ENCODE measurements around the gene PLEKHS1.
"Not testable (repeated sequence)": the region's sequence is repeated elsewhere in the genome, so short reads cannot be mapped to it uniquely, and the experiment has no call there.

Gene PLEKHS1

DNA sequence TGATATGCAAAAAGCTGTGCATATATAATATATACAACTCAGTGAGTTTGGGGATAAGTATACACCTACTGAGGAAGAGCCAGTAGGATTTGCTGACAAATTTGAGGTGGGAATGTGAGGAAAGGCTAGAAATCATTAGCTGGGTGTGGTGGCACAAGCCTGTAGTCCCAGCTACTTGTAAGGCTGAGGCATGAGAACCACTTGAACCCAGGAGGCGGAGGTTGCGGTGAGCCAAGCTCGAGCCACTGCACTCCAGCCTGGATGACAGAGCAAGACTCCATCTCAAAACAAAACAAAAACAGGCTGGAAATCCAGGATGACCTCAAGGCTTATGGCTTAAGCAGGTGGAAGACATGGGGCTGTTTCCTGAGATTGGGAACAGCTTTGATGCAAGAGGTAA lies 10.6 kb upstream of the PLEKHS1 start:
- no peak for DNase-seq (ENCODE audit: low read depth in 3 of 3)

DNA sequence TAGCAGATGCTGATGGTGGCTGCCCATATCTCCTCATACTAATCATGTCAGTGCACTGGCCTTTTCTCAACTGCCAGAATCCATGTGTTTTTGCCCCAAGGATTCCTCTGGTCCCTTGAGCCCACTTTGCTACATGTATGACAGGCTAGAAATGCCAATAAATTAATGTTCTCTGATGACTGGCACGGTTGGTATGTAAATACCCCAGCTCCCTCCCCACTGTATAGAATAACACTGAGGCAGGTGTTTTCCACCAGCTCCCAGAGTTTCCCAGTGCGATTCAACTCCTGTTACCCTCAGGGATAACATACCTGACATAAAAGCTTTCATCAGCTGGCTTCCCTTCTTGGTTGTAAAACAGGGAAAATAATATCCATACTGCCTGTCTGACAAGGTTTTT lies 9.0 kb upstream of the PLEKHS1 start:
- no peak for DNase-seq (ENCODE audit: low read depth in 3 of 3)

DNA sequence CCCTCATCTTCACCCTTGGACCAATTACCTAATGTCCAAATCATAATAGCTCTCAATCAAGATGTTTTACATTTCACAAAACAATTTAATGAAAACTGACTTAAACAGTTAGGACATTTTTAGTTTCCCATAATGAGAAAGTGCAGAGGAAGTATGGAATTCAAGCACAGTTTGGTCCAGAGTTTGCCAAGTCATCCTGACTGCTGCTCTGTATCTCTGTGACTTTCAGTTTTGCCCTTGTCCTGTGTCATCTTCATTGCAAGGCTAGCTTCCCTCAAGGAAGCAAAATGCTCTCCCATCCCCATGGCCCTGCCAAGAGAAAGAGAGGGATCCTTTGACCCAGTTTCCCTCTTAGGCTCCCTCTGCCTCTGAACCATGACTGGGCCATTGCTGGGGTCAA lies 7.9 kb upstream of the PLEKHS1 start:
- DNase-seq (ENCODE audit: low read depth in 3 of 3): no peak

DNA sequence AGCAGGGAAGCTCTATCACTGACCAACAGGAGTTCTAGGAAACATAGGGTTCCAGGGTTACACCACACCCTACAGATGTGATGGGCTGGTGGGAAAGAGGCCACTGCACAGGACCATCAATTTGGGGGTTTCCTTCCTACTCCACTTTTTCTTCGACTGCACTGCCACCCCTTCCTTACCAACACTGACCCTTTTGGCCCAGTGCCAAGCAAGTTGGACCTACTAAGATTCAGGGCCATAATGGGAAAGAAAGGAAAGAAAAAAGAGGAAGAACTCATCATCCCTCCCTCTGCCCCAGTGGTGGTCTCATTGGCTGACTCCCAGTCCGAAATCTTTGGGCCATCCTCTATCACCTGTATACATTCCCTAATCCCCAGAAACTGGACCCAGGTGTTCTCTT lies 6.1 kb upstream of the PLEKHS1 start:
- no peak for DNase-seq (ENCODE audit: low read depth in 3 of 3)

DNA sequence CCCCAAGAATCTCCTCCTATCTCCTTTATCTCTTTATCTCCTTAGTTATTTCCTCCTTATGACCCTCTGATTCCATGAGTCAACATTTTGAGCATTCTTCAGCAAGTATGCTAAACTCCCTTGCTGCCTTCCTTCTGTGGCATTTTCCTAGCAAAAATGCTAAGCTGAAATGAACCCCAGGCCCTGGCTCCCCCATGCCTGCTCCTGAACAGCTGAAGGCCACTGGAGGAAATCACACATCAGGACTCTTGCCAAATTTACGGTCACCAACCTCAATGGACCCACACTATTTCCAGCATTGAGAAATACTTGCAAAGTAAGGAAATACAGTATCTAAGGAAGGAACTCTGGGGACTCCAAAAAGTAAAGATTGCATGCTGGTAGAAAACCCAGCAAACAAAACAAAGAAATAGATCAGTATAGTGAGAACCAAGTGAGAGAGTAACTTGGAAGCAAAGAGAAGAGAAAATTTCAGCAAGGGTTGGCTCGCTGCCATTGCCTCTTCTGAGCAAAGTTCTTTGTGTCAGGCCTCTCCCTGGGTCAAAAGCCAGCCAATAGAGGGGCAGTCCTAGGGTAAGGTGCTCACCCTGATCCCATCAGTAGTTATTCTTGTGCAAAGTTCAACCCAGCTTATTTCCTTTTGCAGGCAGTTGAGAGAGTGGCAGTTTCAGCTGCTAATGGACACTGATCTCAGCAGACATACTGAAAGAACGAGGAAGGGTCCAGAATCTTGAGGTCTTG lies 5.1 kb upstream of the PLEKHS1 start:
- no peak for DNase-seq (ENCODE audit: low read depth in 3 of 3)

DNA sequence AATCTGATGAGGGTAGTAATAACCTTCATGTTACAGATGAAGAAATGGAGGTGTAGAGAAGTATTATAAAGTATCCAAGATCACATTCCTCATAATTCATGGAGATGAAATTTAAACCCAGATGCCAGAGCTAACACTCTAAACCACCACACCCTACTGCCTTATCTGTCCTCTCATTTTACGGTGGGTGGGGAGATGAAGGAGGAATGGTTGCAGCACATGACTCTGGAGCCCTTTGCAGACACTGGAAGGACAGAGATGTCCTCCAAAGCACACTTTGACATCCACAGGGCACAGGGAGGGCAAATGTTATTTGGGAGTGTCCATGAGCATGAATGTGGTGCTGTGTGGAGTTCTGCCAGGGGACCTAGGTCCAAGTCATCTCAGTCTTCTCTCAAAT lies 1.1 kb downstream of the PLEKHS1 start:
- no peak for DNase-seq (ENCODE audit: low read depth in 3 of 3)

DNA sequence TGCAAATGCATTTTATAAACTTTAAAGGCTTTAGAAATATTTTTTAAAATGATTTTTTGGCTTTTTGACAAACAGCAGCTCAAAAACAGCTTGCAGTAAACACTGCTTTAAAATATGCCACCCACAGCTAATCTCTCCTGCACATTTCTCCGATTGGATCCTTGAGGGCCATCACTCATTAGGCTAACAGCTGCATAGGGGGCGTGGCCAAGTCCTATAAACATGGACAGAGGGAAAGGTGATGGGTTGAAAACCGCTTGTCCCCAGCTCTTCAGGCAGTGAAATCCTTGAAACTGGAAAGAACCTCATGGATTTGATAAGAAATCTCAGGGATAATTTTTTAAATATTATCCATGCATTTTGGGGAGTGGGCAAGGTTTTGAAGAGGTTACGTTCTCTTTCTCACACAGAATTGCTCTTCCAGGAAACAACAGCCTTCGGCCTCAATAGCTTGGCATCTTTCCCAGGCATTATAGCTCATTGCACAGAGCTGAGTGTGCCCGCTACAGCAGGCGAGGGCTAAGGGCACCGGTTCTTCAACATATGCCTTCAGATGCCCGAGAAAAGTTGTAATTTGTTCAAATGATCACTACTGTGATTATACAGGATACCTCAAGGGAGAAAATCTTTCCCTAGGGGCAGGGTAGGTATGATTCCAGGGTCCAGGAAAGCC lies 1.7 kb downstream of the PLEKHS1 start:
- DNase-seq (ENCODE audit: low read depth in 3 of 3): no peak

DNA sequence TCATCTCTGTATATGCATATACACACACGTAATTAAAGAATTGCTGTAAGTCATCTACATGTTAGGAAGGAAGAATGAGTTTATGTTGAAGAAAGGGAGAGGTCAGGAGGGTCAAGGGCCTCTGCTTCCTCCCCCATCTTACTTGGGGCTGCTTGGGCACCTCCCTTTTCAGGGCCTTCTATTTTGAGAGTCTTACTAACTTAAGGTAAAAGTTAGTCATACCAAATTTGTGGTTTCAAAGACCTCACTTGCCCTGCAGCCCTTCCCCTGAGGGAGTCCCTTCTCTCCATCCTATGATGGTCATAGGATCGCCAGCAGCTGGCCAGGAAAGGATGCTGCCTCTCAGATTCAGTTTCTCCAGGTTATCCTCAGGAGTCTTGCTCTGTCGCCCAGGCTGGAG lies 2.6 kb downstream of the PLEKHS1 start:
- DNase-seq (ENCODE audit: low read depth in 3 of 3): no peak

DNA sequence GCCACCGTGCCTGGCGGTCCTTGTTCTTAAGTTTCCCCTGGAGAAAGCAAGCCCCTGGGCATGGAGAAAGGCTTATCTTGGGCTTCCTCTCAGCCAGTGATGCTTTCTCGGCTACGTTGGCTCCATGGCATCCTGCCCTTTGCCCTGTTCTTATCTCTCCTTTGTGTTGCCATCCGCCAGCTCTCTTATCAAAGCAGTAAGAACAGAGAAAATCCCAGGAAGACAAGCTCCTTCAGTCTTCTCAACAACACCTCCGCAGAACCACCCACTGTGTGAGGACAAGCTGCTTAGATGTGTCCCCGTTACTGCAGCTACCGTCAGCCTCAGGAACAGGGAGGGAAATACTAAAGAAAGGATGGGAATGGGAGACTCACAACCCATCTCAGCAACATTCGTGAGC lies 3.3 kb downstream of the PLEKHS1 start:
- DNase-seq (ENCODE audit: low read depth in 3 of 3): no peak

DNA sequence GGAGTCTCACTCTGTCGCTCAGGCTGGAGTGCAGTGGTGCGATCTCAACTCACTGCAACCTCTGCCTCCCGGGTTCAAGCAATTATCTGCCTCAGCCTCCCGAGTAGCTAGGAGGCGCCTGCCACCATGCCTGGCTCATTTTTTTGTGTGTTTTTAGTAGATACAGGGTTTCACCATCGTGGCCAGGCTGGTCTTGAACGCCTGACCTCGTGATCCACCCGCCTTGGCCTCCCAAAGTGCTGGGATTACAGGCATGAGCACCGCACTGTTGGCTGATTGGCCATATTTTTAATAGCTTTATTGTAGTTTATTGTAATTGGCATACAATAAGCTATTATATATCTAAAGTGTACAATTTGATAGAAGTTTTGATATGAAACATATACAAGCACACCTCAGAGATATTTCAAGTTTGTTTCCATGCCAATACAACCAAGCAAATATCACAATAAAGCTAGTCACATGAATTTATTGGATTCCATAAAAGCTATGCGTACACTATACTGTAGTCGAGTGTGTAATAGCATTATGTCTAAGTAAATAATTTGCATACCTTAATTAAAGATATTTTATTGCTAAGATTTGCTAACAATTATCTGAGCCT lies 5.6 kb downstream of the PLEKHS1 start:
- DNase-seq (ENCODE audit: low read depth in 3 of 3): no peak

DNA sequence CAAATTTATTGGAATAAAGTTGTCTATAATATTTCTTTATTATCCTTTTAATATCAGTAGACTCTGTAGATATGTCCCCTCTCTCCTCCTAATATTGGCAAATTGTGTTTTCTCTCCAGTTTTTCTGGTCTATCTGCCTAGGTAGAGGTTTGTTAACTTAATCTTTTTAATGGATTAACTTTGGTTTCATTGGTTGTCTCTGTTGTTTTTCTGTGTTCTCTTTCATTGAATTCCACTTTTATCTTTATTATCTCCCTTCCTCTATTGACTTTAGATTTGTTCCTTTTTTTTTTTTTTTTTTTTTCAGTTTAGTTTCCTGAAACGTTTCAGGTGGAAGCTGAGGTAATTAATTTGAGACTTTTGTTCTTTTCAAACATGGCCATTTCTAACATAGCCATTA lies 10.6 kb downstream of the PLEKHS1 start:
- no peak for DNase-seq (ENCODE audit: low read depth in 3 of 3)

DNA sequence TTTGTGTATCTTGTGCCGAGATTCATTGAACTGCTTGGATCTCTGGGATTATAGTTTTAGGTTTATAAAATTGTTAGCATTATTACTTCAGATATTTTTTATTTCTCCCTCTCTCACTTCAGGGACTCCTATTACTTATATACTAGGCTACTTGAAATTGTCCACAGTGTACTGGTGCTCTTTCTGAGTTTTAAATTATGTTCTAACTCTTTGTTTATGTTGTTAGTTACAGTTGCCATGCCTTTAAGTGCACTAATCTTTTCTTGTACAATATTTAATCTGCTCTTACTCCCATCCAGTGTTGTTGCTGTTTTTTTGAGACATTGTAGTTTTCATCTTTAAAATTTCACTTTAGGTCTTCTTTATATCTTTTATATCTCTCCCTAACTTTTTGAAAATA lies 13.1 kb downstream of the PLEKHS1 start:
- DNase-seq (ENCODE audit: low read depth in 3 of 3): no peak

DNA sequence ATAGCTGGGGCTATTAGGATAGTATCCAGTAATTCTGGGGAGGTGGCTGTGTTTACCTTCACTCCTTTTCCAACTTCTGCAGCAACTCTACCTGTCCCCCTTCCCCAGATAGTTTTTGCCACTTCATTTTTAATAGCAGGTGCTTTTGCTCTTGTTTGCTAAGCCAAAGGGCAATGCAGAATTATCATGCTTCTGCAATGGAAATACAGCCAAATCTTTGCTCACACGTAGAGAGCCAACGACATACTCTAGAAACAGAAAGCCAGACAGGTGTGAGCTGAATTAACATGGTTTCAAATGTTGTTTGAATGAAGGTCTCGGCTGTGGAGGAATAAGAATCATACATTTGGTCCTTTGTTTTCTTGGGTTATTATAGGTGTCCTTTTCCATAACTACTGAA lies 14.4 kb downstream of the PLEKHS1 start:
- DNase-seq (ENCODE audit: low read depth in 3 of 3): no peak

DNA sequence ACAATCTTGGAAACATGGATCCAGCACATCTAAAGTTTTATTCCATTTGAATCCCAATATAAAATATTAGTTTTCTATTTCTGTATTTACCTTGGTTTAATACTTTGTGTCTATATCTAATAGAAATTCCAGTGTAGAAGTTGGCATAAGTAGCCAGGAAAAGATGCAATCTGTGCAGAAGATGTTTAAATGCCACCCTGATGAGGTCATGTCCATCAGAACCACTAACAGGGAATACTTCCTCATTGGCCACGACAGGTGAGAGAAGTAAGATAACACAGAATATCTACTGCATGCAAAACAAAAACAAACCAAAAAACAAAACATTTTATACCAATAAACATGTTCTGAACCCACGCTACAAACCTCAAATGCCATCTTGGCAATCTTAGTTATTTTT lies 15.7 kb downstream of the PLEKHS1 start:
- no peak for DNase-seq (ENCODE audit: low read depth in 3 of 3)

DNA sequence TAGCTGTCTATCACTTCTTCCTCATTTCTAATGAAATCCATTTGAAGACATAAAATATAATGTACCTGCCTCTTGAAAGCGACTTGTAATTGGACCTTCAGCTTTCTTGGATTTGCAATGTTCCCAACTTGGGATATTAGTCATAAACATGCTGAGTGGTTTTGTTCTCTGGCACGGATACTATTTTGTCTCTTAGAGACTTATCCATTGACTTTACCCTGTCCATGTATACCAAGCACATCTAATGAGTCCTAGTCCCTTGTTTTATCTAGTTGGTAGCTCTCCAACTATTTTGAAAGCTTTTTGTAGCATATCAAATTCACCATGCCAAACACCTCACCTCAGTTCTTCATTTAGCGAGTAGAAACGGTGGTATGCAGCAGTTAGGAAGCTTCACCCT lies 18.9 kb downstream of the PLEKHS1 start:
- no peak for DNase-seq (ENCODE audit: low read depth in 3 of 3)

DNA sequence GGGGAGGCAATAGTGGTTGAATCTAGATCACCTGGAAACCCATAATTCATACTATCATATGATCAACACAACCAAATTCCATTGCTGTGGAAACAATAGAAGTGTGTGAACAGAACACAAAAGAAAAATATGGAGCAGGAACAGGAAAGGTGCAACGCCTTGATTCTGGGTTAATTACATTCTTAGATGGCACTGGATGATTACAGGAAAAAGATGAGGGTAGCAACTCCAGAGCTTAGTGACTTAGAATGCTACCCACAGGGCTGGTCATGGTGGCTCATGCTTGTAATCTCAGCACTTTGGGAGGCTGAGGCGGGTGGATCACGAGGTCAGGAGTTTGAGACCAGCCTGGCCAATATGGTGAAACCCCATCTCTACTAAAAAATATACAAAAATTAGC lies 19.6 kb downstream of the PLEKHS1 start:
- DNase-seq (ENCODE audit: low read depth in 3 of 3): not testable (repeated sequence)

DNA sequence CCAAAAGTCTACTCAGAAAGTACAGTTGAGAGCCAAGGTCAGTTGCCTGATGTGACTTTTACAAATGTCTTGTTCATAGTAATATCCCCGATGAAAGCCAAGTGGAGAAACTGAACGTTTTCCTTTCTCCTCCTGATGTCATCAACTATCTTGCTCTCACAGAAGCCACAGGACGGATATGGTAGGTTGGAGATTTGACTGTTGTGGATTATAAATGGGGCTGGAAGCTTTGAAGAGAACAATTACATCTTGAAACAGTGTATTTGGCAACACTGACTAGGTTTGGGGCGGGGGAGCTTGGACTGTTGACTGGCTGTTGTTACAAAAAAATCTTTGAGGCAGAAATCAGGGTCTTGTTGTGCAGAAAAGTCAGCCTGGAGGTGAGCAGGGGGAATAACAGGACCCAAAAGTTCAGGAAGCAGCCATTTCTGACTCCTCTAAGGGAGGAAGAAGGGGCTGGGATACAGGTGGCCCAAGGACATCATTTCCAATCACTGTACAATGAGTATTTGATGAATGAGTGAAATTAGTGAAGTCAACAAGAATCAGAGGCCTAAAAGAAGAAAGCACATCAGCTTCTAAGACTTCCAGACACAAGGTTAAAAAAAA lies 24.3 kb downstream of the PLEKHS1 start:
- DNase-seq (ENCODE audit: low read depth in 3 of 3): no peak

DNA sequence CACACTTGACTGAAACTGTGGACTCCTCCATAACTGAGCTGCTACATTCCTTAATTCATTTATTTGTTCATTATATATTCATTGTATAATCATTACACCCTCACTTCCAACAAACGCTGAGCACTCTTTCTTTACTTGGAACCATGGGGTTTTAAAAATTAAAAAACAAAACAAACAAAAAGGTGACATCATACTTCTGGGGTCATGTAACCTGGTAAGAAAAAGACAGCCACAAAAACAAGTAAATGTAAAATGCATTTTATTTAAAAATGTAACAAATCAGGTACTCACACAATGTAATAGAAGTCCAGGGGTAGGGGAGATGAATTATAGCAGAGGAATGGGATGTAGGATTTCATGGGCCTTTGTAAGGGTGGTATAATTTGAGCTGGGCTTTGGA lies 25.1 kb downstream of the PLEKHS1 start:
- no peak for DNase-seq (ENCODE audit: low read depth in 3 of 3)

DNA sequence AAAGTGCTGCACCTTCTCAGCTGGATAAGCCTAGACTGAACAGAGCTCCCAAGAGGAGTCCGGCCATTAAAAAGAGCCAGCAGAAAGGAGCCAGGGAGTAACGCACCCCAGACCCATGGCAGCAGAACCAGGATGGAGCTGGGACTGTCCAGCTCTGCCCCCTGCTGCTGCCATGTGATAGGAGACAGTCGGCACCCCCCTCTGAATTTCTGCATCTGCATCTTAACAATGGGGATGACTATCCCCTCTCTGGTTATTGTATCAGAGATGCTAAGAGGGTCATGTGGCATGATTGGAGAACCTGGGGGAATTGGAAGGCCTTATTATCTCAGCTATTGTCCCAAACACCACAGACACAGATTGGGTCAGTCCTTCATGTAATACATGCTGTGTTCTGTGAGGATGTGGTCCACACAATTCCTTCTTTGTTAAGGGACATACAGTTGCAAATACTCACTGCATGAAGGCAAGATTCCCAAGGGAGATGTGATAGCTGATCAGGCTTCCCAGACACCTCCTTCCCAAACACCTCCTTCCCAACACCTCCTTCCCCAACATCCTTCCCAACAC lies 29.3 kb downstream of the PLEKHS1 start:
- no peak for DNase-seq (ENCODE audit: low read depth in 3 of 3)

DNA sequence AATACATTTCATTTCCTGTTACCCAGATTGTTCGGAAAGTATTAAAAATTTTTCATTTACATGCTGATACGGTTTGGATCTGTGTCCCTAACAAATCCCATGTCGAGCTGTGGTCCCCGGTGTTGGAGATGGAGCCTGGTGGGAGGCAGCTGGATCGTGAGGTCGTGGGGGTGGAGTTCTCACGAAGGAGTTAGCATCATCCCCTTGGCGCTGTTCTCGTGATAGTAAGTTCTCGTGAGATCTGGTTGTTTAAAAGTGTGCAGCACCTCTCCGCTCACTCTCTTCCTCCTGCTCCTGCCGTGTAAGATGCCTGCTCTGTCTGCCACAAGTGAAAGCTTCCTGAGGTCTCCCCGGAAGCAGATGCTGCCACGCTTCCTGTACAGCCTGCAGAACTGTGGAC lies 30.9 kb downstream of the PLEKHS1 start:
- DNase-seq (ENCODE audit: low read depth in 3 of 3): no peak

DNA sequence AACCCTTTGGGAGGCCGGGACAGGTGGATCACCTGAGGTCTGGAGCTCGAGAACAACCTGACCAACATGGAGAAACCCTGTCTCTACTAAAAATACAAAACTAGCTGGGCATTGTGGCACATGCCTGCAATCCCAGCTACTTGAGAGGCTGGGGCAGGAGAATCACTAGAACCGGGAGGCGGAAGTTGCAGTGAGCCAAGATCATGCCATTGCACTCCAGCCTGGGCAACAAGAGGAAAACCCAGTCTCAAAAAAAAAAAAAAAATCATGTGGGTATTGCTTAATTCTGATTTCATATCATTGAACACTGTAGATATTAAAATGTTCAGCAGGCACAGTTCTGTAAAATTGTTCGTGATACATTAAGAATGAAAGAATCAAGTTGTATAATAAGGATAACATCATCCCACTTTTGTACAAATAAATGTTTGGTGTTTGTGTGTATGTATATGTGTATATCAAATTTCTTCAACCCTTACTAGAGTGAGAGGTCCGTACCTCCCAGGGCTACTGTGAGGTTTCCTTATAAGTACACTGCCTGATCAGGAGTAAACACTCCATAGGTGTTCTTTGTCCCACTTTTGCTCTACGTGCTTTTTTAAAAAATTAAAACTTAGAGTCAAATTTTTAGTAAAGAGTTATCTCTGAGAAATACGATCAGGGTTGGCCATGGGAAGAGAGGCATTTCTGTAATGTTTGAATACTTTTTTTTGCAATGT lies 31.7 kb downstream of the PLEKHS1 start:
- no peak for DNase-seq (ENCODE audit: low read depth in 3 of 3)

DNA sequence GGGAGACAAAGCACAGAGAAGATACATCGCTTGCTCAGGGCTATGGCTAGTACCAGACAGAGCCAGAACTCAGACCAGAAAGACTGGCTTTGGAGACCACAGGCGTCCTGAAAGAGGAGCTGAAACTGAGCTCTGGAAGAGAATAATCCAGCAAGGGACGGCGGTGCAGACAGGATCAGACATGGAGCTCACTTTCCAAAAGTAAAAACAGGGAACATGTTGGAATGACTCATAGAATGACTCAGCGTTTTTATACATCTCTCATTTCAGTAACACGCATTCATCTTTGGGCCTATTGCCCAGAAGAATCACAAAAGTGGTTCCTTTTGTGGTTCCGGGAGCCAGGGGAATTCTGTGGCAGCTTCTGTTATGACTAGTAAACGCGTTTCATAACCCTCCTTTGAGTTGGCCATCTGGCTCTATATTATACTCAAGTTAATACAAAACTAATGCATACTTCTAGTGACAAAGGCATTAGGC lies 37.2 kb downstream of the PLEKHS1 start:
- no peak for DNase-seq (ENCODE audit: low read depth in 3 of 3)

Measured in stimulated activated CD4-positive, alpha-beta T cell treated with anti-CD3 and anti-CD28 coated beads, TNF-alpha, amount 100 ng/mL, for 4 hours (primary cell).